GM08714 (cell line): ENCODE data around the gene CASP7.

Source experiments
- H3K4me3 ChIP-seq: fragments of 200-500 bp; sonication (Bioruptor generic); 2 replicates; pipeline ENCODE4 v1.5.1; 2014; ENCODE audit warnings: mild to moderate bottlenecking, low read length, inconsistent platforms
- ZNF274 ChIP-seq: IDR thresholded peaks from 2 replicates; pipeline ENCODE4 v1.6.1; 2012; ENCODE audit warnings: mild to moderate bottlenecking, low read depth, low read length

CASP7 gene

GRCh38 chr10:113776553-113776952 is 96.8 kb downstream of the CASP7 start:
- TF ChIP-seq ZNF274, result no peak
- H3K4me3 ChIP-seq, result no peak overlapping the region
